Measurements from ENCODE around the gene RAB3D.

Gene RAB3D

DNA sequence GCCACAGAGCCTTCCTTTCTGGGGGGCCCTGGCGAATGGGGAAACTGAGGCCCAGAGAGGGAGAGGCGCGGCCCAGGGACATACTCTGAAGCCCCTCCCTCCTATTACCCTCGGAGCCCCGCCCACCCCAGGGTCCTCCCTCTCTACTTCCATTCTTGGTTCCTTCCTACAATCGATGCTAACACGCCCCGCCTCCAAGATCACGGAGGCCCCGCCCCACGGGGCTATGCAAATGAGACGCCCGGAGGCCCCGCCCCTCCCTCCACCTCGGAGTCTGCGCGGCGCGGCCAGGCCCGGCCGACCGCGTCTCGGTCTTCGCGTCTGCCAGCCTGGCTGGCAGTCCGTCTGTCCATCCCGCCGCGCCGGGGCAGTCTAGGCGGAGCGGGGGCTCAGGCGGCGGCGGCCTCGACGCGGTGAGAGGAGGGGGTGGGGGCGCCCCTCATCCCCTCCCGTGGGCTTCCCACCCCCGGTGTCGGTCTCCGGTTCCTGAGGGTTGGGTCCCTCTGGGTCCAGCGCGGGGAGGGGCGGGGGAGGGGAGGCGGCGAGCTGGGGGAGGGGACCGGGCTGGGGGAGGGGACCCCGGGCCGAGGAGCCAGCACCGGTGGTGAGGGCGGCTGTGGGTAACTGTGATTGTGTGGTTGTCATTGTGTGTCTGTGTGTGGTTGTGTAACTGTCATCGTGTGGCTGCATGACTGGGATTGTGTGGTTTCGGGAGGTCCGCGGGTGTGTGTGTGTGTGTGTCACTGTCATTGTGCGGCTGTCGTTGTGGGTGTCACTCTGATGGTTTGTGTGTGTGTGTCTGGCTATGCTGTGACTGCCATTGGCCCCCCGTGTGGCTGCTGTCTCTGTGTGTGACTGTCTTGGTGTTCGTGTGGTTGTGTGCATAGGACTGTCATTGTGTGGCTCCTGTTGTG lies 16.0 kb upstream of the RAB3D start, which contains the start of gene PLPPR2 (continued):
- TF ChIP-seq, protein P1, sequence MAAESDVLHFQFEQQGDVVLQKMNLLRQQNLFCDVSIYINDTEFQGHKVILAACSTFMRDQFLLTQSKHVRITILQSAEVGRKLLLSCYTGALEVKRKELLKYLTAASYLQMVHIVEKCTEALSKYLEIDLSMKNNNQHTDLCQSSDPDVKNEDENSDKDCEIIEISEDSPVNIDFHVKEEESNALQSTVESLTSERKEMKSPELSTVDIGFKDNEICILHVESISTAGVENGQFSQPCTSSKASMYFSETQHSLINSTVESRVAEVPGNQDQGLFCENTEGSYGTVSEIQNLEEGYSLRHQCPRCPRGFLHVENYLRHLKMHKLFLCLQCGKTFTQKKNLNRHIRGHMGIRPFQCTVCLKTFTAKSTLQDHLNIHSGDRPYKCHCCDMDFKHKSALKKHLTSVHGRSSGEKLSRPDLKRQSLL (tag by site-specific recombination; IDR thresholded peaks at IDR 0.05), result no peak
- TF ChIP-seq ZNF623 (tag by site-specific recombination; IDR thresholded peaks at IDR 0.05), result peak; percentile 40; the same call in 1 of the 2 replicates
- TF ChIP-seq ZNF146 (tag by site-specific recombination; IDR thresholded peaks at IDR 0.05), result peak; percentile 57; the same call in 1 of the 2 replicates
- peak; percentile 63; the same call in 1 of the 2 replicates for TF ChIP-seq SP7 (tag by site-specific recombination; IDR thresholded peaks at IDR 0.05)
- no peak for TF ChIP-seq ZNF19 (tag by site-specific recombination; IDR thresholded peaks at IDR 0.05; ENCODE audit: low read depth)
- TF ChIP-seq, protein P2, sequence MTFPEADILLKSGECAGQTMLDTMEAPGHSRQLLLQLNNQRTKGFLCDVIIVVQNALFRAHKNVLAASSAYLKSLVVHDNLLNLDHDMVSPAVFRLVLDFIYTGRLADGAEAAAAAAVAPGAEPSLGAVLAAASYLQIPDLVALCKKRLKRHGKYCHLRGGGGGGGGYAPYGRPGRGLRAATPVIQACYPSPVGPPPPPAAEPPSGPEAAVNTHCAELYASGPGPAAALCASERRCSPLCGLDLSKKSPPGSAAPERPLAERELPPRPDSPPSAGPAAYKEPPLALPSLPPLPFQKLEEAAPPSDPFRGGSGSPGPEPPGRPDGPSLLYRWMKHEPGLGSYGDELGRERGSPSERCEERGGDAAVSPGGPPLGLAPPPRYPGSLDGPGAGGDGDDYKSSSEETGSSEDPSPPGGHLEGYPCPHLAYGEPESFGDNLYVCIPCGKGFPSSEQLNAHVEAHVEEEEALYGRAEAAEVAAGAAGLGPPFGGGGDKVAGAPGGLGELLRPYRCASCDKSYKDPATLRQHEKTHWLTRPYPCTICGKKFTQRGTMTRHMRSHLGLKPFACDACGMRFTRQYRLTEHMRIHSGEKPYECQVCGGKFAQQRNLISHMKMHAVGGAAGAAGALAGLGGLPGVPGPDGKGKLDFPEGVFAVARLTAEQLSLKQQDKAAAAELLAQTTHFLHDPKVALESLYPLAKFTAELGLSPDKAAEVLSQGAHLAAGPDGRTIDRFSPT (tag by site-specific recombination; IDR thresholded peaks at IDR 0.05), result peak; percentile 28; the same call in 1 of the 2 replicates
- peak; percentile 63; the same call in 1 of the 2 replicates for TF ChIP-seq ZNF600 (tag by site-specific recombination; IDR thresholded peaks at IDR 0.05)
- peak; percentile 96 for TF ChIP-seq ZNF2 (tag by site-specific recombination; IDR thresholded peaks at IDR 0.05)
- TF ChIP-seq ZNF292 (tag by site-specific recombination; IDR thresholded peaks at IDR 0.05; ENCODE audit: borderline replicate concordance, low read depth), result no peak
- TF ChIP-seq, protein P3, sequence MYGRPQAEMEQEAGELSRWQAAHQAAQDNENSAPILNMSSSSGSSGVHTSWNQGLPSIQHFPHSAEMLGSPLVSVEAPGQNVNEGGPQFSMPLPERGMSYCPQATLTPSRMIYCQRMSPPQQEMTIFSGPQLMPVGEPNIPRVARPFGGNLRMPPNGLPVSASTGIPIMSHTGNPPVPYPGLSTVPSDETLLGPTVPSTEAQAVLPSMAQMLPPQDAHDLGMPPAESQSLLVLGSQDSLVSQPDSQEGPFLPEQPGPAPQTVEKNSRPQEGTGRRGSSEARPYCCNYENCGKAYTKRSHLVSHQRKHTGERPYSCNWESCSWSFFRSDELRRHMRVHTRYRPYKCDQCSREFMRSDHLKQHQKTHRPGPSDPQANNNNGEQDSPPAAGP (tag by site-specific recombination; IDR thresholded peaks at IDR 0.05), result peak; percentile 48
- peak; percentile 84 for TF ChIP-seq ZNF792 (tag by site-specific recombination; IDR thresholded peaks at IDR 0.05)
- 0 out of 2 replicates have a peak, but pooled peaks have one; percentile 27 for TF ChIP-seq ZNF391 (tag by site-specific recombination; IDR thresholded peaks at IDR 0.05; ENCODE audit: borderline replicate concordance, low read depth)
- TF ChIP-seq, protein P4, sequence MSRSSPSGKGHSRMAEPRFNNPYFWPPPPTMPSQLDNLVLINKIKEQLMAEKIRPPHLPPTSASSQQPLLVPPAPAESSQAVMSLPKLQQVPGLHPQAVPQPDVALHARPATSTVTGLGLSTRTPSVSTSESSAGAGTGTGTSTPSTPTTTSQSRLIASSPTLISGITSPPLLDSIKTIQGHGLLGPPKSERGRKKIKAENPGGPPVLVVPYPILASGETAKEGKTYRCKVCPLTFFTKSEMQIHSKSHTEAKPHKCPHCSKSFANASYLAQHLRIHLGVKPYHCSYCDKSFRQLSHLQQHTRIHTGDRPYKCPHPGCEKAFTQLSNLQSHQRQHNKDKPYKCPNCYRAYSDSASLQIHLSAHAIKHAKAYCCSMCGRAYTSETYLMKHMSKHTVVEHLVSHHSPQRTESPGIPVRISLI (tag by site-specific recombination; IDR thresholded peaks at IDR 0.05), result no peak
- TF ChIP-seq ZNF221 (tag by site-specific recombination; IDR thresholded peaks at IDR 0.05; ENCODE audit: borderline replicate concordance), result no peak
- TF ChIP-seq ZSCAN30 (tag by site-specific recombination; IDR thresholded peaks at IDR 0.05), result no peak
- TF ChIP-seq ZBTB7A (tag by site-specific recombination; IDR thresholded peaks at IDR 0.05; ENCODE audit: low read depth), result peak; percentile 92; the same call in 1 of the 2 replicates
- TF ChIP-seq, protein P5, sequence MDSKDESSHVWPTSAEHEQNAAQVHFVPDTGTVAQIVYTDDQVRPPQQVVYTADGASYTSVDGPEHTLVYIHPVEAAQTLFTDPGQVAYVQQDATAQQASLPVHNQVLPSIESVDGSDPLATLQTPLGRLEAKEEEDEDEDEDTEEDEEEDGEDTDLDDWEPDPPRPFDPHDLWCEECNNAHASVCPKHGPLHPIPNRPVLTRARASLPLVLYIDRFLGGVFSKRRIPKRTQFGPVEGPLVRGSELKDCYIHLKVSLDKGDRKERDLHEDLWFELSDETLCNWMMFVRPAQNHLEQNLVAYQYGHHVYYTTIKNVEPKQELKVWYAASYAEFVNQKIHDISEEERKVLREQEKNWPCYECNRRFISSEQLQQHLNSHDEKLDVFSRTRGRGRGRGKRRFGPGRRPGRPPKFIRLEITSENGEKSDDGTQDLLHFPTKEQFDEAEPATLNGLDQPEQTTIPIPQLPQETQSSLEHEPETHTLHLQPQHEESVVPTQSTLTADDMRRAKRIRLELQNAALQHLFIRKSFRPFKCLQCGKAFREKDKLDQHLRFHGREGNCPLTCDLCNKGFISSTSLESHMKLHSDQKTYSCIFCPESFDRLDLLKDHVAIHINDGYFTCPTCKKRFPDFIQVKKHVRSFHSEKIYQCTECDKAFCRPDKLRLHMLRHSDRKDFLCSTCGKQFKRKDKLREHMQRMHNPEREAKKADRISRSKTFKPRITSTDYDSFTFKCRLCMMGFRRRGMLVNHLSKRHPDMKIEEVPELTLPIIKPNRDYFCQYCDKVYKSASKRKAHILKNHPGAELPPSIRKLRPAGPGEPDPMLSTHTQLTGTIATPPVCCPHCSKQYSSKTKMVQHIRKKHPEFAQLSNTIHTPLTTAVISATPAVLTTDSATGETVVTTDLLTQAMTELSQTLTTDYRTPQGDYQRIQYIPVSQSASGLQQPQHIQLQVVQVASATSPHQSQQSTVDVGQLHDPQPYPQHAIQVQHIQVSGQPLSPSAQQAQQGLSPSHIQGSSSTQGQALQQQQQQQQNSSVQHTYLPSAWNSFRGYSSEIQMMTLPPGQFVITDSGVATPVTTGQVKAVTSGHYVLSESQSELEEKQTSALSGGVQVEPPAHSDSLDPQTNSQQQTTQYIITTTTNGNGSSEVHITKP (tag by site-specific recombination; IDR thresholded peaks at IDR 0.05), result peak; percentile 69
- TF ChIP-seq ZNF157 (tag by site-specific recombination; IDR thresholded peaks at IDR 0.05), result 0 out of 2 replicates have a peak, but pooled peaks have one; percentile 48
- TF ChIP-seq ZBTB17 (tag by site-specific recombination; IDR thresholded peaks at IDR 0.05), result 0 out of 2 replicates have a peak, but pooled peaks have one; percentile 26
- no peak for TF ChIP-seq ZNF561 (tag by site-specific recombination; IDR thresholded peaks at IDR 0.05; ENCODE audit: borderline replicate concordance)
- TF ChIP-seq, protein P6, sequence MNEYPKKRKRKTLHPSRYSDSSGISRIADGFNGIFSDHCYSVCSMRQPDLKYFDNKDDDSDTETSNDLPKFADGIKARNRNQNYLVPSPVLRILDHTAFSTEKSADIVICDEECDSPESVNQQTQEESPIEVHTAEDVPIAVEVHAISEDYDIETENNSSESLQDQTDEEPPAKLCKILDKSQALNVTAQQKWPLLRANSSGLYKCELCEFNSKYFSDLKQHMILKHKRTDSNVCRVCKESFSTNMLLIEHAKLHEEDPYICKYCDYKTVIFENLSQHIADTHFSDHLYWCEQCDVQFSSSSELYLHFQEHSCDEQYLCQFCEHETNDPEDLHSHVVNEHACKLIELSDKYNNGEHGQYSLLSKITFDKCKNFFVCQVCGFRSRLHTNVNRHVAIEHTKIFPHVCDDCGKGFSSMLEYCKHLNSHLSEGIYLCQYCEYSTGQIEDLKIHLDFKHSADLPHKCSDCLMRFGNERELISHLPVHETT (tag by site-specific recombination; IDR thresholded peaks at IDR 0.05), result peak; percentile 92
- TF ChIP-seq ZNF335 (tag by site-specific recombination; conservative IDR thresholded peaks at IDR 0.05), result peak; percentile 49
- TF ChIP-seq, protein P7, sequence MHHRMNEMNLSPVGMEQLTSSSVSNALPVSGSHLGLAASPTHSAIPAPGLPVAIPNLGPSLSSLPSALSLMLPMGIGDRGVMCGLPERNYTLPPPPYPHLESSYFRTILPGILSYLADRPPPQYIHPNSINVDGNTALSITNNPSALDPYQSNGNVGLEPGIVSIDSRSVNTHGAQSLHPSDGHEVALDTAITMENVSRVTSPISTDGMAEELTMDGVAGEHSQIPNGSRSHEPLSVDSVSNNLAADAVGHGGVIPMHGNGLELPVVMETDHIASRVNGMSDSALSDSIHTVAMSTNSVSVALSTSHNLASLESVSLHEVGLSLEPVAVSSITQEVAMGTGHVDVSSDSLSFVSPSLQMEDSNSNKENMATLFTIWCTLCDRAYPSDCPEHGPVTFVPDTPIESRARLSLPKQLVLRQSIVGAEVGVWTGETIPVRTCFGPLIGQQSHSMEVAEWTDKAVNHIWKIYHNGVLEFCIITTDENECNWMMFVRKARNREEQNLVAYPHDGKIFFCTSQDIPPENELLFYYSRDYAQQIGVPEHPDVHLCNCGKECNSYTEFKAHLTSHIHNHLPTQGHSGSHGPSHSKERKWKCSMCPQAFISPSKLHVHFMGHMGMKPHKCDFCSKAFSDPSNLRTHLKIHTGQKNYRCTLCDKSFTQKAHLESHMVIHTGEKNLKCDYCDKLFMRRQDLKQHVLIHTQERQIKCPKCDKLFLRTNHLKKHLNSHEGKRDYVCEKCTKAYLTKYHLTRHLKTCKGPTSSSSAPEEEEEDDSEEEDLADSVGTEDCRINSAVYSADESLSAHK (tag by site-specific recombination; IDR thresholded peaks at IDR 0.05), result peak; percentile 60; the same call in 1 of the 2 replicates
- no peak for TF ChIP-seq ZNF654 (tag by site-specific recombination; IDR thresholded peaks at IDR 0.05; ENCODE audit: low read depth)
- no peak for TF ChIP-seq ZNF530 (tag by site-specific recombination; IDR thresholded peaks at IDR 0.05; ENCODE audit: low read depth)
